HG03064 (cell line): ENCODE measurements around the gene ABHD17C.
"Not testable (repeated sequence)": the region's sequence is repeated elsewhere in the genome, so short reads cannot be mapped to it uniquely, and the experiment has no call there.

Source experiments
- ATAC-seq: cut with Tn5 transposase; IDR thresholded peaks from one replicate; pipeline ENCODE4 v1.9.1; 2021; ENCODE audit warnings: low read depth; ENCODE audit not compliant: unreplicated experiment

Gene ABHD17C

GRCh38 chr15:80760960-80761359 is 65.8 kb downstream of the ABHD17C start:
- ATAC-seq: no peak

GRCh38 chr15:80761754-80762153 is 66.6 kb downstream of the ABHD17C start:
- no peak for ATAC-seq

- not testable (repeated sequence) for ATAC-seq
These were observed 68.1 kb downstream of the ABHD17C start for GRCh38 chr15:80763235-80763634.

GRCh38 chr15:80764535-80764934 is 69.4 kb downstream of the ABHD17C start:
- ATAC-seq: no peak

- no peak for ATAC-seq
These were observed 71.2 kb downstream of the ABHD17C start for GRCh38 chr15:80766275-80766674.

GRCh38 chr15:80768158-80768557 is 73.0 kb downstream of the ABHD17C start:
- ATAC-seq: no peak

- ATAC-seq: no peak
These were observed 74.2 kb downstream of the ABHD17C start for GRCh38 chr15:80769153-80769828.

- ATAC-seq: no peak
These were observed 75.0 kb downstream of the ABHD17C start for GRCh38 chr15:80769829-80770705.

GRCh38 chr15:80773122-80773551 is 78.0 kb downstream of the ABHD17C start:
- ATAC-seq: no peak

GRCh38 chr15:80773792-80774352 is 78.8 kb downstream of the ABHD17C start:
- no peak for ATAC-seq

GRCh38 chr15:80774486-80774885 is 79.4 kb downstream of the ABHD17C start:
- ATAC-seq: no peak

- no peak for ATAC-seq
These were observed 80.2 kb downstream of the ABHD17C start for GRCh38 chr15:80775338-80775737.

GRCh38 chr15:80776420-80777045 is 81.4 kb downstream of the ABHD17C start:
- no peak for ATAC-seq

GRCh38 chr15:80777137-80777536 is 82.0 kb downstream of the ABHD17C start:
- no peak for ATAC-seq

GRCh38 chr15:80777826-80778620 is 82.9 kb downstream of the ABHD17C start:
- ATAC-seq: no peak

- no peak for ATAC-seq
These were observed 83.5 kb downstream of the ABHD17C start for GRCh38 chr15:80778621-80778963.

- ATAC-seq: no peak
These were observed 84.0 kb downstream of the ABHD17C start, which contains the start of gene CEMIP for GRCh38 chr15:80778964-80779657. TSS of gene CEMIP (plus strand) at chr15:80779370. CDS start at chr15:80873880, 94,510 bp downstream.

- no peak for ATAC-seq
These were observed 84.7 kb downstream of the ABHD17C start for GRCh38 chr15:80779658-80780415.
